Ectodermal cell (in vitro differentiated cells): ENCODE results near the gene ARFGAP1.

Experiments
- H3K27ac ChIP-seq: 2 replicates; pipeline ENCODE4 v1.7.0; 2013; ENCODE audit warnings: mild to moderate bottlenecking, low read depth, low read length; ENCODE audit not compliant: insufficient read depth, poor library complexity, severe bottlenecking
- H3K27me3 ChIP-seq: 2 replicates; pipeline ENCODE4 v1.7.0; 2013; ENCODE audit warnings: mild to moderate bottlenecking, low read length; ENCODE audit not compliant: insufficient read depth, control insufficient read depth, poor library complexity, severe bottlenecking
- H3K36me3 ChIP-seq: one replicate; pipeline ENCODE4 v1.7.0; 2013; ENCODE audit warnings: low read length; ENCODE audit not compliant: control insufficient read depth, insufficient read depth
- H3K4me1 ChIP-seq: one replicate; pipeline ENCODE4 v1.7.0; 2013; ENCODE audit warnings: low read length; ENCODE audit not compliant: control insufficient read depth, insufficient read depth
- H3K4me3 ChIP-seq: 2 replicates; pipeline ENCODE4 v1.7.0; 2013; ENCODE audit warnings: low read depth, low read length, control low read depth; ENCODE audit not compliant: insufficient read depth
- H3K9me3 ChIP-seq: 2 replicates; pipeline ENCODE4 v1.7.0; 2013; ENCODE audit warnings: mild to moderate bottlenecking, low read length, moderate library complexity; ENCODE audit not compliant: control insufficient read depth
- WGBS, 2 experiments: methylation state at CpG; one replicate each; pipeline ENCODE4 v1.1.7; 2013; ENCODE audit warnings: missing lambda C conversion rate in 2 of 2; 5-methylcytosine and 5-hydroxymethylcytosine counted together

Gene ARFGAP1

DNA sequence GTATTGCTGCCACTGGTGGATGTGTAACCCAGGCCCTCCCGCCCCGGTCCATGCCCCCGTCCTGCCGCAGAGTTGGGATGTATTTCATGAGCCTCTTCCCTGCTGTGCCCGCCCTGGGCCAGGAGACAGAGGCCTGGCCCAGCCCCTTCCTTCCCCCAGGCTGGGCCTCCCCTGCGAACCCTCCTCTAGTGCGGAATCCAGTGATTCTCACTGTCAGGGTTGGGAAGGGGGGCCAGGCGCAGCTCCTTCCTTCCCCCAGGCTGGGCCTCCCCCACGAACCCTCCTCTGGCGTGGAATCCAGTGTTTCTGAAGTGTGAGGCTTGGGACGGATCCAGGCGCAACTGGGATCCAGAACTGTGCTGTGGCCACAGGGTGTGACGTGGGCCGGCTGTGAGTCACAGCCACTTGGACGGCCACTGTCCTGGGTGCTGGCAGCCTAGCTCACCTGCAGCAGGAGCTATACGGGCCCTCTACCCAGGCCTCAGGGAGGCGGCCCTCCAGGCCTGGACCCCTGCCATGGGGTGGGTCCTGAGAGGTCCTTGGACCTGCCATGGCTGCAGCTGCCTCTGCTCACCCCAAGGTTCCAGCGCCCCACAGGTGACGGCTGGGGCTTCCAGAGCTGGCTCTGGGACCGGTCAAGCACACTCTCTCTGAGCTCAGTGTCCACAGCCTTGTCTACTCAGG is 48.7 kb downstream of the ARFGAP1 start:
- Histone ChIP-seq H3K4me3 (no peak overlapping the region), H3K27me3 (no peaks in the 10 kb centered on the region), H3K36me3 (no peaks in the 10 kb centered on the region), H3K4me1 (no peaks in the 10 kb centered on the region), H3K27ac (no peak overlapping the region), H3K9me3 (no peaks in the 10 kb centered on the region)
- 85 to 88% methylated on average over 20 of the region's 20 CpGs for WGBS, 2 experiments

DNA sequence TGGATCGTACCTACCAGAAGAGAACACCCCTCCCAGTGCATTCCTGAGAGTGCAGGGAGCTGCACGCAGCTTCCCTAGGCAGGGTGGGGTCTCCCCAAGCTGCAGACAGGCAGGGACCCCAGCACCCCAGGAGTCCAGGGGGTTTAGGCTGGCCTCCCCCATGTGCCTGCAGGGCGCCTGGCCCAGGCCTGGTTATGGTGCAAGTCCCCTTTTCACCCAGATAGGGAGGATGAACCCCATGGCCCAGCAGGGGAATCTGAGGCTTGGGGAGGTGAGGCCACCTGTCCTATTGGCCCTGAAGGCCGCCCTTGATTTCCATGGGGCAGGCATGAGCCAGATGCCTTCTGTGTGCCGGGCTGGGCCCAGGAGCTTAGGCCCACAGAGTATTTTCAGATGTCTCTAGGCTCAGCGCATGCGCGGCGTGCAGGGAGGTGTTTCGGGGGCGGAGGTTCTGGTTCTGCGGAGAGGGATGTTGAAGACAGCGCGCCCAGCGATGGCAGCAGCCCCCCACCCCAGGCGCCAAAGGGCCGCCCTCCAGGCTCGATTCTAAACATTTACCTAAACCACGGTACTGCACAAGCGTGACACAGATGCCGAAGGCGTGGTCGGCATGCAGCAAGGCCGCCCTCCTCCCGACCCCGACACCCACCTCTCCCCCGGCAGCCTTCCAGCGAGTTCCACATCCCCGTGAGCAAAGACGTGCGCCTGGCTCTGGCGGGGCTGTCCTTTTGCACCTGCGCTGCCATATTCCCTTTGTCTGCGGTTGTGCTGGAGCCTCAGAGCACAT is 49.7 kb downstream of the ARFGAP1 start:
- Histone ChIP-seq H3K9me3 (no peaks in the 10 kb centered on the region), H3K36me3 (no peaks in the 10 kb centered on the region), H3K4me3 (no peak overlapping the region), H3K4me1 (no peaks in the 10 kb centered on the region), H3K27me3 (no peaks in the 10 kb centered on the region), H3K27ac (no peak overlapping the region)
- WGBS, 2 experiments = 94% methylated on average over 34 of the region's 34 CpGs

GRCh38 chr20:63322933-63323273 is 50.3 kb downstream of the ARFGAP1 start:
- Histone ChIP-seq H3K36me3 (no peaks in the 10 kb centered on the region), H3K4me1 (no peaks in the 10 kb centered on the region), H3K27ac (no peak overlapping the region), H3K9me3 (no peaks in the 10 kb centered on the region), H3K4me3 (no peak overlapping the region), H3K27me3 (no peaks in the 10 kb centered on the region)
- WGBS, 2 experiments = 77 to 78% methylated on average over 15 of the region's 15 CpGs

GRCh38 chr20:63323357-63323981 is 50.9 kb downstream of the ARFGAP1 start:
- Histone ChIP-seq H3K36me3 (no peaks in the 10 kb centered on the region), H3K27ac (no peak overlapping the region), H3K9me3 (no peaks in the 10 kb centered on the region), H3K4me1 (no peaks in the 10 kb centered on the region), H3K27me3 (no peaks in the 10 kb centered on the region), H3K4me3 (no peak overlapping the region)
- 79 to 84% methylated on average over 17 to 18 of the region's 18 CpGs for WGBS, 2 experiments

DNA sequence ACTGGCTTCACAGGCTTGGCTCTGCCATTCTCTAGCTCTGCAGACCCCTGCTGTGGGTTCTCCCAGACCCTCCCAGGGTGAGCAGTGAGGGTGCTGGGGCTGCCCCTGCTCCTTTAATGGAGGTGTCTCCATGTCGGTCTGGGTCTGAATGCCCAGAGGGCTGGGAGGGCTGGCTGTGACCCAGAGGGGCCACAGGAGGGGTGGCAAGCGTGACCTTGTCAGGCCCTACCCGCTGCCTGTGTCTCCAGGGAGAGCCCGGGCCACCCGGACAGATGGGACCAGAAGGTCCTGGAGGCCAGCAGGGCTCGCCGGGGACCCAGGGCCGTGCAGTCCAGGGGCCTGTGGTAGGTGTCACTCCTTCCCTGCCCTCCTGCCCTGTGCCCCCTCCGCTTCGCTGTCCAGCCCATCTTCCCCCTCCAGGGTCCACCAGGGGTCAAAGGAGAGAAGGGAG is 52.4 kb downstream of the ARFGAP1 start:
- 93 to 96% methylated on average over 10 of the region's 10 CpGs for WGBS, 2 experiments
- Histone ChIP-seq H3K27me3 (no peaks in the 10 kb centered on the region), H3K36me3 (no peaks in the 10 kb centered on the region), H3K27ac (no peak overlapping the region), H3K4me3 (no peak overlapping the region), H3K9me3 (no peaks in the 10 kb centered on the region), H3K4me1 (no peaks in the 10 kb centered on the region)

GRCh38 chr20:63325554-63326313 is 53.1 kb downstream of the ARFGAP1 start:
- Histone ChIP-seq H3K27ac (no peak overlapping the region), H3K9me3 (no peaks in the 10 kb centered on the region), H3K4me1 (no peaks in the 10 kb centered on the region), H3K27me3 (no peaks in the 10 kb centered on the region), H3K36me3 (no peaks in the 10 kb centered on the region), H3K4me3 (no peak overlapping the region)
- 92 to 95% methylated on average over 8 of the region's 8 CpGs for WGBS, 2 experiments

- Histone ChIP-seq H3K27me3 (no peaks in the 10 kb centered on the region), H3K36me3 (no peaks in the 10 kb centered on the region), H3K4me3 (no peak overlapping the region), H3K27ac (no peak overlapping the region), H3K9me3 (no peaks in the 10 kb centered on the region), H3K4me1 (no peaks in the 10 kb centered on the region)
- WGBS, 2 experiments = 92 to 93% methylated on average over 15 of the region's 15 CpGs
These were observed 54.0 kb downstream of the ARFGAP1 start for GRCh38 chr20:63326314-63327230.

DNA sequence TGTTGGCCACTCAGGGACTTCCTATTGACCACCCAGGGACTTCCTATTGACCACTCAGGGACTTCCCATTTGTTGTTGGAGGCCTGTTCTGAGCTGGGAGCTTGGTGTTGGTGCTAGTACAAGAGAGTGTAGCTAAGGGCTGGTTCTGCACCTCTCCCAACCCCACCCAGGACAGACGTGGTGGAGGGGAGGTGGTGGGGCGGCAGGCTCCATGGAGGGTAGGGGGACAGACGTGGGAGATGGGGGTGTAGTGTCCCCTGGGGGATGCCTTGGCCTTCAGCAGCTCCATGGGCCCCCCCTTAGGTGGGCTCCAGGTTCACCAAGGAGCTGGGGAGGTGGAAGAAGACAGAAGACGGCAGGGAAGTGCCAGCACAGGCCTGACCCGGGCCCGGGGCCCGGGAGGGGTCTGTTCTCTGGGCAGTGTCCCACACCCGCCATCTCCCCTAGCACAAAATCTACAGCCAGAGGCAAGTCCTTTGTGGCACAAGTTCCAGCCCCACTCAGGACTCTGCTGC is 54.7 kb downstream of the ARFGAP1 start:
- Histone ChIP-seq H3K4me1 (no peaks in the 10 kb centered on the region), H3K4me3 (no peak overlapping the region), H3K9me3 (no peaks in the 10 kb centered on the region), H3K36me3 (no peaks in the 10 kb centered on the region), H3K27me3 (no peaks in the 10 kb centered on the region), H3K27ac (no peak overlapping the region)
- 88 to 89% methylated on average over 8 of the region's 8 CpGs for WGBS, 2 experiments

GRCh38 chr20:63328026-63328700 is 55.5 kb downstream of the ARFGAP1 start:
- 89 to 91% methylated on average over 20 of the region's 20 CpGs for WGBS, 2 experiments
- Histone ChIP-seq H3K27ac (no peak overlapping the region), H3K9me3 (no peaks in the 10 kb centered on the region), H3K4me3 (no peak overlapping the region), H3K36me3 (no peaks in the 10 kb centered on the region), H3K27me3 (no peaks in the 10 kb centered on the region), H3K4me1 (no peaks in the 10 kb centered on the region)
